Aorta (tissue), 5 donors: ENCODE measurements around the gene CD247. TPM values are rescaled to one million over a fixed set of nuclear protein-coding genes. Genes with fewer than 3 reads are reported as not detected.

Experiments used
- ATAC-seq: fragments of 200-7000 bp; cut with Tn5 transposase; one replicate; pipeline ENCODE4 v1.9.1; 2022; ENCODE audit warnings: moderate library complexity; ENCODE audit not compliant: low FRiP score
- DNase-seq, 2 donors: peaks; one replicate each; pipeline ENCODE4 v3.0.0-alpha.2; 2020
- H3K27ac ChIP-seq, 2 donors: one replicate each; pipeline ENCODE4 v1.5.1; 2013; ENCODE audit warnings: low read length in 2 of 2, mild to moderate bottlenecking in 2 of 2, moderate library complexity in 2 of 2, control low read depth in 1 of 2, inconsistent platforms in 1 of 2, low read depth in 1 of 2
- H3K27me3 ChIP-seq, 2 donors: one replicate each; pipeline ENCODE4 v1.6.1; 2013; ENCODE audit warnings: control low read depth in 1 of 2, low read length in 1 of 2, mild to moderate bottlenecking in 1 of 2, moderate library complexity in 1 of 2; ENCODE audit not compliant: insufficient read depth in 2 of 2, control insufficient read depth in 1 of 2
- H3K36me3 ChIP-seq, 2 donors: one replicate each; pipeline ENCODE4 v1.6.1; 2013; ENCODE audit warnings: control low read depth in 1 of 2, low read length in 1 of 2, mild to moderate bottlenecking in 1 of 2; ENCODE audit not compliant: insufficient read depth in 2 of 2, control insufficient read depth in 1 of 2
- H3K4me1 ChIP-seq, 2 donors: one replicate each; pipeline ENCODE4 v1.6.1; 2013; ENCODE audit warnings: low read length in 2 of 2, control low read depth in 1 of 2, mild to moderate bottlenecking in 1 of 2, moderate library complexity in 1 of 2; ENCODE audit not compliant: insufficient read depth in 2 of 2, control insufficient read depth in 1 of 2
- H3K4me3 ChIP-seq, 2 donors: one replicate each; pipeline ENCODE4 v1.5.1; 2013; ENCODE audit warnings: low read length in 2 of 2, control low read depth in 1 of 2, mild to moderate bottlenecking in 1 of 2
- H3K9me3 ChIP-seq: one replicate; pipeline ENCODE4 v1.6.1; 2013; ENCODE audit warnings: mild to moderate bottlenecking, low read length; ENCODE audit not compliant: control insufficient read depth
- WGBS, 2 donors: extraction: QIAGEN DNeasy Blood & Tissue Kit; methylation state at CpG; one replicate each; pipeline ENCODE4 v1.1.7; 2013; 5-methylcytosine and 5-hydroxymethylcytosine counted together
- intact Hi-C, 2 donors: fragments of 100-400 bp; cut with DNase I; formaldehyde crosslinking; loops; one replicate each; pipeline versions ENCODE4 v1.14.2 to v1.15.0; 2022
- polyA plus RNA-seq, 2 donors: library from polyadenylated mRNA; stranded (reverse); fragments of 200-250 nt; gene quantifications; one replicate each; pipeline ENCODE4 v1.2.3, GENCODE V29; 2013
- total RNA-seq, 2 donors: library from RNA; stranded (reverse); fragmentation: NEBNext Ultra II Directional; extraction: Animal tissue kit (Norgen Biotek cat#: 25700); gene quantifications; one replicate each; pipeline ENCODE4 v1.2.1, GENCODE V29; 2021
- donor health status: healthy with polysubstance abuse.
- donor health status: Bipolar disorder and iron deficiency.
- donor health status: DM: no; HTN: no; CAD: no.
- donor health status: DM: no; HTN: no; CAD: no.
- donor health status: DM: yes; HTN: yes; CAD: no.

The CD247 gene
- total and polyA plus RNA-seq, 4 donors: 0.64 to 4.3 (median 4.0) TPM; not detected in 1

GRCh38 chr1:167510244-167510643, 8.1 kb downstream of the CD247 start:
- Histone ChIP-seq H3K27me3 (no peaks in the 10 kb centered on the region), H3K4me3 (no peak overlapping the region), H3K4me1 (no peaks in the 10 kb centered on the region), H3K9me3 (peaks cover 2% of the 10 kb centered on the region), H3K36me3 (no peaks in the 10 kb centered on the region), H3K27ac (no peak overlapping the region)
- DNase-seq (no peak), ATAC-seq (no peak)
- 84 to 89% methylated on average over 3 of the region's 3 CpGs for WGBS, 2 donors
- intact Hi-C loops: no loop called here

DNA sequence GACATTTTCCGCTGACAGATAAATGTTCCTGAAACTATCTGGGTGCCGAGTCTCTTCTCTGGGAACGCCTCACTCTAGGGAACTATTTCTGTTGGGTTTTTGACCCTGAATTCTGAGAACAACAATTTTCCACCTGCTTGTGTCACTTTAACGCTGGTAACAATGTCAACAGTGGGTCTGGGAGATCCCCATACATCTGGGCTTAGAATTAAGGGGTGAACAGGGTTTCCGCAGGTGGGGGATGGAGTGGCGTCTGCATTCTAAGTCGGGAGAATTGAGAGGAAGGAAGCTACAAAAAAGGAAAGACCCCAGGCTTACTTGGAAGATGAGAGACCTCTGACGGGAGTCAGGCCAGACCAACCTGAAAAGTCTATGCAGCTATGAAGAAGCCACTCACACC, 8.7 kb downstream of the CD247 start:
- Histone ChIP-seq H3K4me1 (no peaks in the 10 kb centered on the region), H3K4me3 (no peak overlapping the region), H3K9me3 (peaks cover 2% of the 10 kb centered on the region), H3K27ac (no peak overlapping the region), H3K27me3 (no peaks in the 10 kb centered on the region), H3K36me3 (no peaks in the 10 kb centered on the region)
- ATAC-seq (no peak), DNase-seq (no peak)
- 80% methylated on average over 8 of the region's 8 CpGs for WGBS, 2 donors
- intact Hi-C loops: no loop called here

GRCh38 chr1:167507719-167508118, 10.6 kb downstream of the CD247 start:
- intact Hi-C loops: no loop called here
- H3K9me3 ChIP-seq: peaks cover 2% of the 10 kb centered on the region
- H3K4me1 ChIP-seq: no peaks in the 10 kb centered on the region
- no peaks in the 10 kb centered on the region for H3K27me3 ChIP-seq
- ATAC-seq (no peak), DNase-seq (no peak)
- 87 to 90% methylated on average over 3 of the region's 3 CpGs for WGBS, 2 donors
- no peak overlapping the region for H3K4me3 ChIP-seq
- H3K27ac ChIP-seq: no peak overlapping the region
- no peaks in the 10 kb centered on the region for H3K36me3 ChIP-seq

- Histone ChIP-seq H3K9me3 (peaks cover 2% of the 10 kb centered on the region), H3K27ac (no peak overlapping the region), H3K36me3 (no peaks in the 10 kb centered on the region), H3K4me3 (no peak overlapping the region), H3K27me3 (no peaks in the 10 kb centered on the region), H3K4me1 (no peaks in the 10 kb centered on the region)
- DNase-seq (no peak), ATAC-seq (no peak)
- intact Hi-C loops: no loop called here
- WGBS, 2 donors: 73 to 82% methylated on average over 3 of the region's 3 CpGs
Observed at GRCh38 chr1:167504467-167504827, 13.9 kb downstream of the CD247 start.

- no peaks in the 10 kb centered on the region for H3K27me3 ChIP-seq
- WGBS, 2 donors: 60 to 69% methylated on average over 14 of the region's 14 CpGs
- intact Hi-C loops: no loop called here
Observed at GRCh38 chr1:167503626-167504466, 14.5 kb downstream of the CD247 start.

GRCh38 chr1:167502719-167503462, 15.4 kb downstream of the CD247 start:
- Histone ChIP-seq H3K27me3 (no peaks in the 10 kb centered on the region), H3K27ac (no peak overlapping the region), H3K4me1 (no peaks in the 10 kb centered on the region), H3K9me3 (peaks cover 2% of the 10 kb centered on the region), H3K4me3 (no peak overlapping the region), H3K36me3 (no peaks in the 10 kb centered on the region)
- ATAC-seq (no peak), DNase-seq (no peak)
- intact Hi-C loops: no loop called here
- 46 to 56% methylated on average over 4 of the region's 4 CpGs for WGBS, 2 donors

More at GRCh38 chr1:167503626-167504466, 14.5 kb downstream of the CD247 start:
- H3K36me3 ChIP-seq: no peaks in the 10 kb centered on the region
- no peak overlapping the region for H3K4me3 ChIP-seq
- H3K27ac ChIP-seq: no peak overlapping the region
- ATAC-seq: no peak
- peaks cover 2% of the 10 kb centered on the region for H3K9me3 ChIP-seq
- H3K4me1 ChIP-seq: no peaks in the 10 kb centered on the region
- no peak for DNase-seq

GRCh38 chr1:167502192-167502551, 16.2 kb downstream of the CD247 start:
- Histone ChIP-seq H3K9me3 (peaks cover 2% of the 10 kb centered on the region), H3K4me3 (no peak overlapping the region), H3K4me1 (no peaks in the 10 kb centered on the region), H3K27me3 (no peaks in the 10 kb centered on the region), H3K36me3 (no peaks in the 10 kb centered on the region), H3K27ac (no peak overlapping the region)
- 80 to 81% methylated on average over 5 of the region's 5 CpGs for WGBS, 2 donors
- DNase-seq (no peak), ATAC-seq (no peak)
- intact Hi-C loops: no loop called here

DNA sequence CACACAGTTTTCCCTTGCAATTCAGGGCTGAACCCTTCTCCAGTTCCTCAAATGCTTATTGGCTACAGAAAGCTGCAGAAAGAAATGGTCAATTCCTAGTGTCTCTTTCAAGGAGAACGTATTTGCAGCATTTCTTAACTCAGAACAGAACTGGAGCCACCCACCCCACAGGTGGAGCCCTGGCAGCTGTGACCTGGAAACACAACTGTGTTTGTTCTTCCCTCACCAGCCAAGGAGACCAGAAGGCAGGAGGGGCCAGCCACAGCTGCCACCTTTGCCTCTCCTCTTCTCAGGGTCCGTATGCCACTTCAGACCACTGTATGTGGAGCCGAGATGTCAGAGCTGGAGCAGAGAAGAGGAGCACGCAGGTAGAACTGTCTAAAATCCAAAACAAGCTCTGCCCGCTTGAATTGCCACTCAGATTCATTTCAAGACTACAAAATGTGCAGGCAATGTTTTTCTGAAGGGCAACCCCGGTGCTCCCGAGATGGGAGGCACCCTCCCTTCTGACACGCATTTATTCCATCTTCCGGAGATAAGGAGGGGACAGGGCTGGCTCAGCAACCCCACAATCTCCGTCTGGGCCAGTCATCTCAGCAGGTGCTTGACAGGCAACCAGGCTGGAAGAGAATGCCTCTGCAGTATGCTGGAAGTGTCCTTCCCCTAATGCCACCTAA, 16.7 kb downstream of the CD247 start:
- Histone ChIP-seq H3K4me3 (no peak overlapping the region), H3K27ac (no peak overlapping the region), H3K27me3 (no peaks in the 10 kb centered on the region), H3K36me3 (no peaks in the 10 kb centered on the region), H3K9me3 (peaks cover 2% of the 10 kb centered on the region), H3K4me1 (no peaks in the 10 kb centered on the region)
- ATAC-seq (no peak), DNase-seq (no peak)
- intact Hi-C loops: no loop called here
- WGBS, 2 donors: 71 to 74% methylated on average over 10 of the region's 10 CpGs
